SH-SY5Y (cell line): ENCODE results near the gene PLXNA3.

ENCODE experiments used
- GATA2 ChIP-seq: IDR thresholded peaks from 2 replicates; pipeline ENCODE4 v1.6.1; 2011; ENCODE audit warnings: mild to moderate bottlenecking, low read depth, low read length
- GATA3 ChIP-seq: IDR thresholded peaks from 2 replicates; pipeline ENCODE4 v1.6.1; 2011; ENCODE audit warnings: low read depth, mild to moderate bottlenecking, low read length, moderate library complexity

- TF ChIP-seq GATA3 (no peak), GATA2 (no peak)
Measured at GRCh38 chrX:154463611-154464220, 5.6 kb downstream of the PLXNA3 start.
